Kidney epithelial cell (primary cell): Measurements from ENCODE around the gene SKIL. TPM values are rescaled to one million over a fixed set of nuclear protein-coding genes. Genes with fewer than 3 reads are reported as not detected.

Experiments
- DNase-seq: peaks from one replicate; pipeline ENCODE4 v3.0.0-alpha.2; 2010; ENCODE audit warnings: low read depth
- H3K27me3 ChIP-seq: 2 replicates; pipeline ENCODE4 v1.6.0; 2011; ENCODE audit warnings: low read length; ENCODE audit not compliant: control insufficient read depth, insufficient read depth
- H3K36me3 ChIP-seq: 2 replicates; pipeline ENCODE4 v1.5.1; 2011; ENCODE audit warnings: low read length; ENCODE audit not compliant: control insufficient read depth, insufficient read depth
- H3K4me3 ChIP-seq: 2 replicates; pipeline ENCODE4 v1.5.1; 2011; ENCODE audit warnings: low read depth, mild to moderate bottlenecking, control low read depth, low read length
- total RNA-seq: library from RNA; depleted of rRNA; stranded (reverse); fragments of >200 nt; gene quantifications from 2 replicates; pipeline ENCODE4 v1.2.3, GENCODE V29; 2015
- TF ChIP-seq, protein P1 (sequence below): IDR thresholded peaks from 2 replicates; pipeline ENCODE4 v1.5.1; 2011; ENCODE audit warnings: mild to moderate bottlenecking, moderate library complexity, low read length, control low read depth, inconsistent platforms; ENCODE audit not compliant: insufficient read depth, poor library complexity, severe bottlenecking

Gene SKIL
- total RNA-seq, 1 donor from 2014 or later = 108 TPM

DNA sequence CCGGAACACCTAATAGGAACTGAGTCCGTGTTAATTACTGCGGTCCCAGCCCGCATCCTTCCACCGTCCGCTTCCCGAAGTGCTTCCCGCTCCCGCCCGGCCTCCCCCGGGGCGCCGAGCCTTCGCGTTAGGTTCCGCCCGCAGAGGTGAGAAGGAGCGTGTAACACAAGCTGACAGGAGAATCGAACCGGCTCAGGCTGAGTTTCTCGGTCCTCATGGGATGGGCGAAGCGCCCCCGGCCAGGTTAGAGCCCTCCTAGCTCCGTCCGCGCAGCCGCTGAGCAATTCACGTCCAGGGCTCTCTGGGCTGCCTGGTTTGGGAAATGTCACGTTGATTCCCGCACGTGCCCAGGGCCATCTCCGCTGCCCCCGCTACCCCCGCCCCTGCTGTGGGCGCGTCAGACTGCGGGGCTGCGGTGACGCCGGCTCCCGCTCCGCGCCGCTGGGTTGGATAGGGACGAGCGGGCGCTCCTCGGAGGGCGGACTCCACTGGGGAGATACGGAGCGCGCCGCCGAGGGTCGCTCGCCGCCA, 62.1 kb downstream of the SKIL start:
- H3K27me3 ChIP-seq = peaks cover 14% of the 10 kb centered on the region
- no peaks in the 10 kb centered on the region for H3K36me3 ChIP-seq
- no peak for DNase-seq
- TF ChIP-seq, protein P1, sequence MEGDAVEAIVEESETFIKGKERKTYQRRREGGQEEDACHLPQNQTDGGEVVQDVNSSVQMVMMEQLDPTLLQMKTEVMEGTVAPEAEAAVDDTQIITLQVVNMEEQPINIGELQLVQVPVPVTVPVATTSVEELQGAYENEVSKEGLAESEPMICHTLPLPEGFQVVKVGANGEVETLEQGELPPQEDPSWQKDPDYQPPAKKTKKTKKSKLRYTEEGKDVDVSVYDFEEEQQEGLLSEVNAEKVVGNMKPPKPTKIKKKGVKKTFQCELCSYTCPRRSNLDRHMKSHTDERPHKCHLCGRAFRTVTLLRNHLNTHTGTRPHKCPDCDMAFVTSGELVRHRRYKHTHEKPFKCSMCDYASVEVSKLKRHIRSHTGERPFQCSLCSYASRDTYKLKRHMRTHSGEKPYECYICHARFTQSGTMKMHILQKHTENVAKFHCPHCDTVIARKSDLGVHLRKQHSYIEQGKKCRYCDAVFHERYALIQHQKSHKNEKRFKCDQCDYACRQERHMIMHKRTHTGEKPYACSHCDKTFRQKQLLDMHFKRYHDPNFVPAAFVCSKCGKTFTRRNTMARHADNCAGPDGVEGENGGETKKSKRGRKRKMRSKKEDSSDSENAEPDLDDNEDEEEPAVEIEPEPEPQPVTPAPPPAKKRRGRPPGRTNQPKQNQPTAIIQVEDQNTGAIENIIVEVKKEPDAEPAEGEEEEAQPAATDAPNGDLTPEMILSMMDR = no peak
- H3K4me3 ChIP-seq = peak overlapping the region; percentile 40

DNA sequence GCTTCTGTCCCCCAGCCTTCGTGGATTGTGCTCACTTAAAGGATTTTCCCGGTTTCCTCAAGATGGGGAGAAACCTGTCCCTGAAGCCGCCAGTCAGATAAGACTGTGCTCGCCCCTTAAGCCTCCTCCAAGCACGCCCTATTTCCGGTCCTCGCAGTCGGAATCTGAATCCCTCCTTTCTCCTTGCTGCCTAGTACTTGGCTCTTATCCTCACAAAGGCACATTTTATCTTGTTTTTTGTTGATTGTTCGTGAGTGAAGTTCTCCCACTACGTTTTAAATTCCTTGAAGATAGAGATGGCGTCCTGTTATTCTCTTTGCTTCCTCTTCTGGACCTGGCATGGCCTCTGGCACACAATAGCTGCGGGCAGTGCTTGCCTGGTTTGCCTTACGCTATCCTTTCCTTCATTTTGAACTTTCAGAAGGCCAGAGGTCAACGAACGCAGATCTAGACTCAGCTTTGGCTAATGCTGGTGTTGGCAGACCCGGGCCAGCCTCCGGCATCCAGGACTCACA, 62.8 kb downstream of the SKIL start:
- Histone ChIP-seq H3K36me3 (no peaks in the 10 kb centered on the region), H3K27me3 (peaks cover 14% of the 10 kb centered on the region), H3K4me3 (peak overlapping the region; percentile 40)
- TF ChIP-seq, protein P1 = no peak
- DNase-seq = no peak

DNA sequence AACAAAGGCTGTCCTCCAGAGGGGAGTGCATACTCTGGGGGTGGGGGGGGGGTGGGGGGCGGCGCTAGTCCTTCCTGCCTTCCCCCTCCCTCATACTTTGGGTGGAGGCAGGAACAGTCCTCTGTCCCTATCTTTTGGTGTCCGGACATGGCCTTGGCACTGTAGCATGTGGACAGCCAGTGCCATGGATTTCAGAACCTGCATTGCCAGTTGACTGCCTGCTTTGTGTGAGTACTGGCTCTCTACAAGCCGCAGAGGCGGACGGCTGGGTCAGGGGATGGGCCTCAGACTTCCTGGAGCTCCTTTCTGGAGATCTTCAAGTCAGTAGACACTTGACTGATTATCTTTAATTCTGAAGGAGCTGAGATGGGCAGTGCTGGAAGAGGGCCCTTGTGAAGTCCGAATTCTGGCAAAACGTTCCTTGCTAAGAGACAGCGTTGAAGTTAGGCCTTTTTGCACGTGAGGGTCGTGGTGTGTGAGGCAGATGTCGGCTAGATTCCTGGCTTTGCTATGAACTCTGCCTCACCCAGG, 63.7 kb downstream of the SKIL start:
- TF ChIP-seq, protein P1 = no peak
- H3K36me3 ChIP-seq = no peaks in the 10 kb centered on the region
- no peak for DNase-seq
- peaks cover 14% of the 10 kb centered on the region for H3K27me3 ChIP-seq
- no peak overlapping the region for H3K4me3 ChIP-seq

DNA sequence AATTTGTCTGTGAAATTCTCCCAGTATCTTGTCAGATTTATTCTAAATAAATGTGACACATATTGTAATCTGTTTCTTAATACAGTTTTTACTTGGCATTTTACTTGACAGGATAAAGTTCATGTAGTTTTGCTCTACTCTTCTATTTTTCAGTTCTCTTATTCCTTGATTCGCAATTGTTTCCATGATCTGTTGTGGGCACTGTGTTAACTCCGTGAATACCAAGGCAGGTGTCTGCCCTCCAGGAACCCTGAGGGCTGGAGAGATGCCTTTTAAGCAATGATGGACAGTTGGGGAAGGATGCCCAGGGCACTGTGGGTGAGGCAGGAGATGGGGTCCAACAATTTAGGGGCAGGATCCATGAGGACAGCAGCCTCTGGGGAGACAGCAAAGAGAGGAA, 64.2 kb downstream of the SKIL start:
- TF ChIP-seq, protein P1 = no peak
- no peak for DNase-seq
- no peak overlapping the region for H3K4me3 ChIP-seq

DNA sequence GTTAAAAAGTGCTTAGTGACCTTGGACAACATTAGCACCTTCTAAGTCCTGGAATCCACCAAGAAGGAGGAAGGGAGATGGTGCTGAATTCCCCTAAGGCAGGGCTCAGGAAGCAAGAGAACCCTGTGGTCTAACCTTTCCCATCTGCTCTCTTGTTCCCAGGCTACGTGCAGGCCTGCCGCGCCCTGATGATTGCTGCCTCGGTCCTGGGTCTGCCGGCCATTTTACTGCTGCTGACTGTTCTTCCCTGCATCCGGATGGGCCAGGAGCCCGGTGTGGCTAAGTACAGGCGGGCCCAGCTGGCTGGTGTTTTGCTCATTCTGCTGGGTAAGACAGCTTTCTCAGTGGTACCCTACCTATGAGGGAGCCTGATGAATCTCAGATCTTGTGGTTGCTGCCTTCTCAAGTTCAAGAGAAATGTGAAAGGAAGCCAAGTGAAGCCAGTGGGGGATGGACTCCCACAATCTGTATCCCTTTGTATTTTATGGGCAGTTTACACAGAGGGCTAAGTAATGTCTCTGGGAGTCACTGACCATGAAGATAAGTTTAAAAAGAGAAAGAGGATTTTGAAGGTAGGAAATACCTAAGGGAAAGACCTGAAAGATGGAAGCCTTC, 65.6 kb downstream of the SKIL start:
- H3K27me3 ChIP-seq = peaks cover 14% of the 10 kb centered on the region
- no peak for DNase-seq
- TF ChIP-seq, protein P1 = no peak
- H3K36me3 ChIP-seq = no peaks in the 10 kb centered on the region
- no peak overlapping the region for H3K4me3 ChIP-seq

More for the DNA sequence above, 64.2 kb downstream of the SKIL start:
- Histone ChIP-seq H3K27me3 (peaks cover 14% of the 10 kb centered on the region), H3K36me3 (no peaks in the 10 kb centered on the region)

DNA sequence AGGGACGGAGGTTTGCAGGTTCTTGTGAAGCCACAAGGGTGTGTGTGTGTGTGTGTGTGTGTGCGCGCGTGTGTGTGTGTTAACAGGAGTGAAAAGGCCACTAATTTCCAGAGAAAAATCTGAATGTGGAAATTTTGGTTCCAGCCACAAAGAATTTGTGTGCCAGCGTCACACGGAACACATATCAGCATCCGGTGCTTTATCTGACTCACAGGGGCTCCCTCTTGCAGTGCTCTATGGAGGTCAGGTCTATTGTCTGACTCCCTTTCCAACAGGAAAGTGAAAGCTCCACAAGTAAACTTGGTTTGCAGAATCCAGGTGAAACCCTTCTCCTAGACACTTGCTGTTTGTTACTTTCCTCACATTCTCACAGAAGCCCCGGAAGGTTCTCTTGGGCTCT, 67.4 kb downstream of the SKIL start:
- no peaks in the 10 kb centered on the region for H3K36me3 ChIP-seq
- H3K27me3 ChIP-seq = no peaks in the 10 kb centered on the region
- DNase-seq = no peak
- TF ChIP-seq, protein P1 = no peak
- no peak overlapping the region for H3K4me3 ChIP-seq
